ENCODE data around the gene ITPK1. TPM values are rescaled to one million over a fixed set of nuclear protein-coding genes. Genes with fewer than 3 reads are reported as not detected.
A peak's percentile ranks its signal among the peaks of the same experiment; 100 is the strongest.

ITPK1 gene
- polyA plus RNA-seq, 12 donors, result 12.7 to 49.1 (median 17.5) TPM; not detected in 1

GRCh38 chr14:93029417-93029816 is 86.3 kb downstream of the ITPK1 start:
- no peak for DNase-seq

DNA sequence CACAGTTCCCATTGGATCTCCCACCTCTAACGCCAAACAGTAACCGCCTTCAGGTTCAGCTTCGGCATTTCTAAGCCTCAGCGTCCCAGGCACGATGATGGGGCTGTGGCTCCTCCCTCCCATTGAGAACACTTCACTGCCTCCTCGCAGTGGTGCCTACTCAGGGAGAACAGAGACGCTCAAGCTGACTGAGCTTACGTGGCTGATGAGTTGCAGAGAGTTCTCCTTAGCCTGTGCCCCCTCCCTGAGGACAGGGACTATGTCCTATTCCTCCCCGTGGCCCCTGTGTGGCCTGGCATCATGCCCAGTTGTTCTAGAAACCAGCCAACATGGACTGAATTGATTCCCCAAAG is 87.0 kb downstream of the ITPK1 start:
- DNase-seq, result no peak

DNA sequence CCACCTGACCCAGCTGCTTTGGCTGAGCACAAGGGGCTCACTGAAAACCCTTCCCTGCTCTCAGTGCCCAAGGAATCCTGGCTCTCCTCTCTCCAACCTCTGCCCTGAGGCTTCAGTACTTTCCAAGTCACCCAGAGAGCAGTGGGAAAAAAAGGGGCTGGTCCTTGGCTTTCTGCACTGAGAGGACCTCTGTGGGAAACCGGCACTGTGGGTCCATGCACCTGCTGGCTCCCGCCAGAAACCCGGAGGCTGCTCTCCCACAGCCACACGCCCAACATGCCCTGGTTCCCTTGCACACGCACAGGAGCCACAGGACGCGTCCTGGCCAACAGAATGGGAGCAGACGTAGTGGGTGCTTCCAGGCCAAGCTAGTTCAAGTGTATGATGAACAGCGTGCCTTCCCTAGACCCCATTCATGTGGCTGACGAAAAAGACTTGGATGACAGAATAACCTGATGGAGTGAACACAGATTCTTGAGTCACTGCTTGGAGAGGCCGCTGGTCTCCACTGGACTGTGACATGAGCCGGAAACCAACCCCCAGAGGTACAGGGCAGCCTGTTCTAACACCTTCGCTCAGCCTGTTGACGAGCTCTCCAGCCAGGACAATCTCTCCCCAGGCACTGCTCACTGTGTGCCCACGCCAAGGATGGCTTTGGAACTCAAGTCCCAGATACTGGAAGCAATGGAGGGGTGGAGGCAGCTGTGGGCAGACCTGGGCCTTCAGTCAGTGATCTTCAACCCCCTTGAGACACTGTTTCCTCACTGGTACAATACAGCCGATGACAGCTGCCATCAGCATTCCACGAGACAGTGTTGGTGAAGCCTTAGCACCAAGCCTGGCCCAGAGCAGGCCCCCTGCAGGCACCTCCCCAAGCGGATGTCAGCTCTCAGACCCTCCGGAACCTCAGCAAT is 87.7 kb downstream of the ITPK1 start:
- no peak for DNase-seq

GRCh38 chr14:93026339-93026738 is 89.4 kb downstream of the ITPK1 start:
- DNase-seq, result no peak

GRCh38 chr14:93025055-93025454 is 90.7 kb downstream of the ITPK1 start:
- DNase-seq, result no peak

- DNase-seq, result no peak
Observed at GRCh38 chr14:93024493-93024892, 91.2 kb downstream of the ITPK1 start.

- no peak for DNase-seq
Observed at GRCh38 chr14:93023802-93024434, 91.8 kb downstream of the ITPK1 start.

DNA sequence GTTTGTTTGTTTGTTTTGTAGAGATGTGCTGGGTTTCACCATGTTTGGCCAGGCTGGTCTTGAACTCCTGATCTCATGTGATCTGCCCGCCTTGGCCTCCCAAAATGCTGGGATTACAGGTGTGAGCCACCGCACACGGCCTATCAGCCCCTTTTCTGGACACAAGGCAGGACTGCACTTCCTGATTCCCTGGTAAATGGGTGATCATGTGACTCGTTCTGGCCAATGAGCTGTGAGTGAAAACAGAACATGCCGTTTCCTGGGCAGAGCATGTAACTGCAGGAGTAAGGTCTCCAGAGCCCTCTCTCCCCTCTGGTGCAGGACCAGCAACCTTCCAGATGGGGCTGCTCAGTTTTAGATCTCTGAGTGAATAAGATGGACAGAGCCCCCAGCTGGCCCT is 92.7 kb downstream of the ITPK1 start:
- no peak for DNase-seq

- no peak for DNase-seq
Observed at GRCh38 chr14:93019970-93020369, 95.8 kb downstream of the ITPK1 start.

DNA sequence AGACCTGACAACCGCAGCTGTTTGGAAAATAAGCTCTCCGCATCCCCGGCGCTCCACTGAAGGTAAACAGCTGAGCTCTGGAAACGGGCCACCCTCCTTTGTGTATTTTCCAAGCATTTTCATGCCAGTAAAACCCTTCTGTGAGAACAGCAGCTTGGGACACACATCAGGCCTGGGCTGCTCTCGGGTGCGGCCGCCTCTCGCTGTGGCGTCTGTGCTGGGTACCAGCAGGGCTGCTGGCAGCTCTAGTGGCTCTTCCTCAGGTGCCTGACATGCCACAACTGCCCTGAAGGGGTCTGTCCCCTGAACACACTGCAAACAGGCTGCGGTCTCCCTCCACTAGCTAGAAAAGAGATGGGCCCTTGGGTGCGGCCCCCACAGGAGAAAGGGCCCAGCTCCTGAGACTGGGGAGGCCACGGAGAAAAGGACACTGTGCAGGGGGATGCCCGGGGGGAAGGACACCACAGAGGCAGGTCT is 96.3 kb downstream of the ITPK1 start:
- peak; percentile 23 for DNase-seq

DNA sequence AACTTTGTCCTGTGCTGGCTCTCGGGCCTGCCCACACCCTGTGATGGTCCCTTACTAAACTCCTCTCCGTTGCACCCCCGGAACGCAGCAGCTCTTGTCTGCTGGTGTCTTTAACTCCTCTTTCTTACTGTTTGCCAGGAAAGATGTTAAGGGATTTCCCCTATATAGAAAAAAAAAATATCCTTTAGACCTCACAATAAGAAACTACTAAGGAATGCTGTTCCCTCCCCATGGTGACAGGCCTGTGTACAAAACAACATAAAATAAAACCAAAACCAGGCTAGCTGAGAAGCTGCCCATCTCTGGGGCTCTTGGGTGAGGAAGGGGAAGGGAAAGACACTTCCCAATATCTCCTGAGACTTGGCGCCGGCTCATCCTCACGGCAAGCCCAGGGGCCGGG is 97.4 kb downstream of the ITPK1 start:
- peak; percentile 35 for DNase-seq

DNA sequence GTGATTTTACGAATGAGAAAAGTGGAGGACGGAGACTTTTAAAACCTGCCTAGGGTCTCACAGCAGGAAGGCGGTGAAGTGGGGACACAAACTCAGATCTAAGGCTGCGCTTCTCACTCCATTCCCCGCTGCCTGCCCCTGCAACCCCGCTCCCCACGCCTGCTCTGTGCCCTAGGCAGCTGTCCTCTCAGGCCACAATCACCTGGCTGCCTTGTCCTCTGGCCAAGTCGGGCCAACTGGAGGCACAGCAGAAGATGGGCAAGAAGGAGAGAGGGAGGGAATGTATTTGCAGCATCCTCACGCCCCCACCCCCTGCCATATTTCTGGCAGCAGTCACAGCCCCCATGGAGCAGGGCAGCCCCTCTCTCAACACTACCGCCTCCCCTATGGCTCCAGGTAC is 97.8 kb downstream of the ITPK1 start:
- DNase-seq, result no peak

GRCh38 chr14:93017301-93017797 is 98.4 kb downstream of the ITPK1 start:
- no peak for DNase-seq

DNA sequence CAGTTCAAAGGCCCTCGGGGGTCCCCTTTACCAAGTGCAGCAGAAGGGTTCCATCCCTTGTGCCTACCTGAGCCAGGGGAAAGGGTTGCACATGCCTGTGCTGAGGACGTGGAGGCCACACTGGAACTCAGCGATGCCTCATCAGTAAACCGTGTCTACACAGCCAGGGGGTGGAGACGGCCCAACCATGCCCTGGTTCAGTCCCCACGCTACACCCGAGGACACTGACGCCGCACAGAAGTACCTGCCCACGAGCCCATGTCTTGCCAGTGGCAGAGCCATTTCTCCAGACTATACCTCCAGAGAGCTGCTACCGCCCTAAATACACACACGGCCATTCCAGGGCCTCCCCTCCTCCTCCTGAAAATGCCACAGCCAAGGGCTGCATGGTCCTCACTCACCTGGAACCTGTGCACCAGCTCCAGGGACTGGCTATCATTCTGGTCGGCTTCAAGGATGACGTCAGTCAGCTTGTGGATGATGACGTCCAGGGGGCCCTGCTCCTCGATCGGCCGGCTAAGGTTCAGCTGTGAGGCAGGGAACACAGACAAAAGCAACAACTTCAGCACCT is 99.4 kb downstream of the ITPK1 start:
- no peak for DNase-seq

DNA sequence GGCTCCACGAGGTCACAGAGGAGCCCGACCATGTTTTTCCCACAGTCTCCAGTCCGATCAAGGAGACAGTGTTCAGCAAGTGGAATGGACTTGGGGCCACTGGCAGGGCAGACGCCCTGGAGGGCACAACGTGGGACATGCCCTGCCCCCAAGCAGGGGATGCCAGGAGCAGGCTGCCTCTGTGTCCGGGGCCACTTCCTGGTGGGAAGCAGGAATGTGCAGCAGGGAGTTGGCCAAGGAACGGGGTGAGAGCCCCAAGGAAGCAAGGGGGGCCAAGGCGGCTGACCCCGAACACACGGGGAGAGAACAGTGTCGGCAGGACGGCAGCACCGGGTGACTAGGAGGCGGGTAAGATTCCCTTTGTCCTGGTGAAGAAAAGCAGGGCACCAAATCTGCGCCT is 100.2 kb downstream of the ITPK1 start:
- no peak for DNase-seq

GRCh38 chr14:93015064-93015463 is 100.7 kb downstream of the ITPK1 start:
- DNase-seq, result no peak

GRCh38 chr14:93014058-93015023 is 101.4 kb downstream of the ITPK1 start:
- DNase-seq, result no peak

GRCh38 chr14:93012951-93013719 is 102.6 kb downstream of the ITPK1 start:
- DNase-seq, result no peak

DNA sequence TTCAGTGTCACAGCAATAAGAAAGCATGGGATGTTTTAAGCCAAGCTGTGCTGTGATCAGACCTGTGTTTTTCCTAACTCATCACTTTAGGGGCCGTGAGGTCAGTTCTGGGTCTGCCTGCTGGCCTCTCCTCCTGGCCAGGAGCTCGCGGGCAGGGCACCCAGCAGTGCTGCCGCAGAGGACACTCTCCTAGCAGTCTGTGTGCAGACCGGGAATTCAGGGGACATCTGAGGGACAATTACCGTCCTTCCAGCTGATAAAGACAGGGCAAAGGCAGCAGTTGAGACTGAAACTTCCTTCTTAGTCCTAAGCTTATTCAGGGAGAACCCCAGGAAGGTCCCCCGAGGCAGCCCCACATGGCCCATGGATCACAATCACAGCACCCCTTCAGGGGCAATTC is 103.2 kb downstream of the ITPK1 start:
- DNase-seq, result no peak

DNA sequence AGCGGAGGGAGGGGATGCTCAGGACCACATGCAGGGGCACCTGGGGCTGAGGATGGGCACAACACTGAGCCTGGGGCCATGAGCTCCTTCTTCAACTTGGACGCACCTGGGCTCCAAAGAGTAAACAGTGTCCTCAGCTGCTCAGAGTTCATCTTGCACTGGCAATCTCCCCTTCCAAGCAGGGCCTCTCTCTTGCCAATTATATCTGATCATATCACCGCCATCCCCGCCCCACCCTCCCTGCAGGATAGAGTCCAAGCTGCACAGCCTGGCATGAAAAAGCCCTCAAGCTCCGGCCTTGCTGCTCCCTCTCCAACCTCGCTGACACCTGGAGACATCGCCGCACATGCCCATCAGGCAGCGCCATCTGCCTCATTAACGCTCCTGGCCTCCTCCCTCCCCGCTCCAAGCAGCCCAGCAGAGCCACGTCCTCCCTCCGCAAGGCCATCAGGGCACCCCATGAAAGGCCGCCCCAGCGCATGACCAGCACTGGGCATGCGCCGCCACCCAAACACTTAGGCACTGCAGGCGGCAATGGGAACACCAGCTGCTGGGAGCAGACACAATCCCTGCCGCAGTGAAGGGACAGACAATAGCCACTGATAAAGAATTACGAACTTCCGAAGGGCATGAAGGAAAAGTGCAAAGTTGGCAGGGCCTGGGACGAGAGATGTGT is 103.9 kb downstream of the ITPK1 start:
- no peak for DNase-seq
